ENCODE measurements around the gene FLT4. TPM values are rescaled to one million over a fixed set of nuclear protein-coding genes. Genes with fewer than 3 reads are reported as not detected.

FLT4 gene
- not detected in 2 replicates for total RNA-seq
- 0.14 TPM for total RNA-seq (2013)
- 0.01 and 0.61 TPM in 2 replicates for polyA plus RNA-seq
- polyA minus RNA-seq: 0.57 TPM in 1 of 2 replicates, not detected in the other

GRCh38 chr5:180649297-180650039, at the start of gene FLT4:
Gene FLT4, minus strand, starts transcription at chr5:180649600. Its CDS starts 55 bp downstream, at chr5:180649545.
- CTCF ChIA-PET: no interaction called here
- H3K4me1 ChIP-seq (ENCODE audit: control insufficient read depth in 2 of 2, insufficient read depth in 2 of 2, low read length in 2 of 2): peaks cover 6 to 8% of the 10 kb centered on the region in 2 donors
- peak within 1 kb of the TSS; percentile 66 for H3K4me2 ChIP-seq (replicated peaks; ENCODE audit: low read depth, low read length, poor library complexity, severe bottlenecking)
- no peaks in the 10 kb centered on the region for H4K20me1 ChIP-seq (ENCODE audit: control insufficient read depth, insufficient read depth, low read length, poor library complexity, severe bottlenecking)
- H3K4me1 Mint-ChIP-seq: peaks cover 14% of the 10 kb centered on the region
- peak within 1 kb of the TSS; percentile 65 for H3K4me3 Mint-ChIP-seq
- no peak for ATAC-seq (ENCODE audit: low read depth)
- H3K27me3 ChIP-seq (replicated peaks in 1 of 4; ENCODE audit: control extremely low read depth in 1 of 4, control insufficient read depth in 3 of 4, insufficient read depth in 4 of 4, low read length in 3 of 4): peaks cover 0 to 16% (median 10%) of the 10 kb centered on the region in 4 experiments
- peaks cover 59% of the 10 kb centered on the region for H3K27me3 Mint-ChIP-seq
- no peak within 1 kb of the TSS for H3K27ac Mint-ChIP-seq
- POLR2A ChIA-PET: no interaction called here
- no peaks in the 10 kb centered on the region for H3K79me2 ChIP-seq (ENCODE audit: control insufficient read depth, insufficient read depth, low read length)
- no peak for DNase-seq
- TF ChIP-seq EZH2 (IDR thresholded peaks at IDR 0.05; ENCODE audit: borderline replicate concordance, insufficient read depth, low read depth, low read length, poor library complexity, severe bottlenecking): no peak
- no peak for TF ChIP-seq CTCF (IDR thresholded peaks at IDR 0.05)
- H3K9ac ChIP-seq (ENCODE audit: low read length): peak within 1 kb of the TSS; percentile 39
- intact Hi-C loops (cut with micrococcal nuclease): no loop called here
- no peaks in the 10 kb centered on the region for H3K36me3 ChIP-seq (replicated peaks in 1 of 2; ENCODE audit: control extremely low read depth in 1 of 2, control insufficient read depth in 1 of 2, extremely low read depth in 1 of 2, insufficient read depth in 2 of 2, low read length in 1 of 2)
- H3K9me3 ChIP-seq (ENCODE audit: control extremely low read depth in 1 of 3, control insufficient read depth in 2 of 3, insufficient read depth in 1 of 3, low read length in 2 of 3): no peaks in the 10 kb centered on the region
- H2AFZ ChIP-seq (ENCODE audit: insufficient read depth, low read depth, low read length, poor library complexity, severe bottlenecking): peak within 1 kb of the TSS; percentile 58
- H3K9me3 Mint-ChIP-seq (ENCODE audit: insufficient read depth): no peaks in the 10 kb centered on the region
- 4% methylated on average over 76 of the region's 89 CpGs for WGBS (ENCODE audit: insufficient coverage)
- no peak within 1 kb of the TSS for H3K27ac ChIP-seq (ENCODE audit: low read length in 2 of 2)
- H3K4me3 ChIP-seq (ENCODE audit: control extremely low read depth in 1 of 5, extremely low read depth in 1 of 5, insufficient read depth in 1 of 5, low read depth in 2 of 5, low read length in 4 of 5): peak within 1 kb of the TSS in 3 of 5 experiments; percentile 25 to 39 (median 32)

DNA sequence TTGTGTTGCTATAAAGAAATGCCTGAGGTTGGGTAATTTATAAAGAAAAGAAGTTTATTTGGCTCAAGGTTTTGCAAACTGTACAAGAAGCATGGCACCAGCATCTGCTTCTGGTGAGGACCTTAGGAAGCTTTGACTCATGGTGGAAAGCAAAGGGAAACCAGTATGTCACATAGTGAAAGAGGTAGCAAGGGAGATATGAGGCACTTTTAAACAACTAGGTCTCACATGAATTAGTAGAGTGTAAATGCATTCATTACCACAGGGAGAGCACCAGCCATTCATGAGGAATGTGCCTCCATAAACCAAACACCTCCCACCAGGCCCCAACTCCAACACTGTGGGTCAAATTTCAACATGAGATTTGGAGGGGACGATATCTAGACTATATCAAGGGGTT, 49.6 kb upstream of the FLT4 start:
- WGBS (ENCODE audit: insufficient coverage): no CpG with 5 or more reads among the region's 1 CpG
- ATAC-seq (ENCODE audit: low read depth): no peak
- CTCF ChIA-PET: no interaction called here

More for the DNA sequence above, 49.6 kb upstream of the FLT4 start:
- TF ChIP-seq CTCF (IDR thresholded peaks at IDR 0.05) (no peak), EZH2 (IDR thresholded peaks at IDR 0.05; ENCODE audit: borderline replicate concordance, insufficient read depth, low read depth, low read length, poor library complexity, severe bottlenecking) (no peak)
- Histone ChIP-seq H3K9me3 (ENCODE audit: control extremely low read depth in 1 of 3, control insufficient read depth in 2 of 3, insufficient read depth in 1 of 3, low read length in 2 of 3) (peaks cover 0 to 7% (median 4%) of the 10 kb centered on the region in 3 donors), H3K36me3 (replicated peaks in 1 of 2; ENCODE audit: control extremely low read depth in 1 of 2, control insufficient read depth in 1 of 2, extremely low read depth in 1 of 2, insufficient read depth in 2 of 2, low read length in 1 of 2) (no peaks in the 10 kb centered on the region), H3K79me2 (ENCODE audit: control insufficient read depth, insufficient read depth, low read length) (no peaks in the 10 kb centered on the region), H3K27ac (ENCODE audit: low read length in 2 of 2) (no peak overlapping the region), H2AFZ (ENCODE audit: insufficient read depth, low read depth, low read length, poor library complexity, severe bottlenecking) (no peak overlapping the region), H3K4me1 (ENCODE audit: control insufficient read depth in 2 of 2, insufficient read depth in 2 of 2, low read length in 2 of 2) (no peaks in the 10 kb centered on the region), H3K9ac (ENCODE audit: low read length) (no peak overlapping the region), H3K27me3 (replicated peaks in 1 of 4; ENCODE audit: control extremely low read depth in 1 of 4, control insufficient read depth in 3 of 4, insufficient read depth in 4 of 4, low read length in 3 of 4) (peaks cover 0 to 3% (median 0%) of the 10 kb centered on the region in 4 experiments), H3K4me2 (replicated peaks; ENCODE audit: low read depth, low read length, poor library complexity, severe bottlenecking) (no peak overlapping the region), H4K20me1 (ENCODE audit: control insufficient read depth, insufficient read depth, low read length, poor library complexity, severe bottlenecking) (no peaks in the 10 kb centered on the region), H3K4me3 (ENCODE audit: control extremely low read depth in 1 of 5, extremely low read depth in 1 of 5, insufficient read depth in 1 of 5, low read depth in 2 of 5, low read length in 4 of 5) (no peak overlapping the region)
- H3K27ac Mint-ChIP-seq: no peak overlapping the region
- POLR2A ChIA-PET: no interaction called here
- H3K4me1 Mint-ChIP-seq: no peaks in the 10 kb centered on the region
- intact Hi-C loops (cut with micrococcal nuclease): no loop called here
- no peak for DNase-seq
- no peak overlapping the region for H3K4me3 Mint-ChIP-seq
- H3K9me3 Mint-ChIP-seq (ENCODE audit: insufficient read depth): peaks cover 14% of the 10 kb centered on the region
- H3K27me3 Mint-ChIP-seq: peaks cover 31% of the 10 kb centered on the region
